A549 treated with DMSO at 1 μM for 4 hours (cell line): ENCODE measurements around the gene GPR83. TPM values are rescaled to one million over a fixed set of nuclear protein-coding genes. Genes with fewer than 3 reads are reported as not detected.

Source experiments
- total RNA-seq: library from RNA; stranded (reverse); fragments of 200-300 nt; extraction: Qiagen RNA extraction; gene quantifications from 5 replicates; pipeline ENCODE4 v1.2.3, GENCODE V29; 2022; ENCODE audit warnings: low read depth

GPR83 gene
- 0.03 to 0.16 TPM (median 0.07 TPM) in 5 replicates for total RNA-seq

DNA sequence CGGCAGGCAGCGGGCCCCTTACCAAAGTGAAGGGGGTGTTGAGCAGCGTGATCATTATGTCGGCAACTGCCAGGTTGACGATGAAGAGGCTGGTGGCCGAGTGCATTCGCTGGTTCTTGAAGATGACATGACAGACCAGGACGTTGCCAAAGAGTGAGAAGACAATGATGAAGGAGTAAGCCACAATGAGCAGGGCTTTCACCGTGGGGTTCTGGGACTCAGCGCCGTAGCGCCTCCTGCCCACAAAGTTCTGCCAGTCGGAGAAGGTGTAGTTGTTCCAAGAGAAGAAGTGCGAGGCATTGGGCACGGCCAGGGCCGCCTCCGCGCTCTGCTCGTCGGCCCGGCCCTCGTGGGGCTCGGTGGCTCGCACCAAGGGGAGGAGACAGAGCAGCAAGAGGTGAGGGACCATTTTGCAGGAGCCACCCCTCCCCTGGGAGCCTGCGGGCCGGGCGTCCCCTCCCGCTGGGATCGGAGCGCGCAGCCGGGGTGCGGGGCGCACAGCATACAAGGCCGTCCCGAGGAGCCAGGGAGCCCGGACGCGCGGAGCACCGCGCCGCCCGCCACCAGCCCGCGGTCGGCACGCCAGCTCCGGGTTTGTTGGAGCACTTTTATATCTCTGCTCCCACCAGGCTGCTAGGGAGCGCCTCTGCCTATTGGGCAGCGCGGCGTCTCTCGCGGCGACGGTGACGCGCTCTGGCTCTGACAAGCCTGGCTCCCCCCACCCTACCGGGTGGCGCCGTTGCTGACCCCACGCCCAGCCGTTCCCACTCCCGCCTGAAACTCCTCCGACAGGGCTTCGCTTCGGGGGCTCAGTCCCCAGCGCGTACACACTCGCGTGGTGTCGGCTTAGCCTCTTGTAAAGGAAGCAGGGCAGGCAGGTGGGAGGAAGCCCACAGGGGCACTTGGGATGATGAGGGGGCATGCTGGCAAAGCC is at the start of gene GPR83:
TSS of gene GPR83 (minus strand) at position 581 of the 934 bp plus-strand sequence. CDS start at position 409, 172 bp downstream.

Other genes starting within 250 kb of the GPR83 start
- not detected in 5 replicates for gene IZUMO1R, start 96.8 kb downstream of the GPR83 start, total RNA-seq
- 14.1 to 19.1 TPM (median 16.5 TPM) in 5 replicates for gene MRE11, start 92.4 kb upstream of the GPR83 start, total RNA-seq
- gene ANKRD49, start 92.6 kb upstream of the GPR83 start, total RNA-seq: 5.6 to 8.0 TPM (median 6.8 TPM) in 5 replicates
- not detected in 5 replicates for gene C11orf97, start 111.0 kb upstream of the GPR83 start, total RNA-seq
- gene FUT4, start 142.5 kb upstream of the GPR83 start, total RNA-seq: 2.3 to 2.9 TPM (median 2.7 TPM) in 5 replicates
- 0.15 to 0.44 TPM (median 0.21 TPM) in 4 of 5 replicates, not detected in the other for gene PIWIL4, start 165.9 kb upstream of the GPR83 start, total RNA-seq